Measurements from ENCODE around the gene SLC22A2. TPM values are rescaled to one million over a fixed set of nuclear protein-coding genes. Genes with fewer than 3 reads are reported as not detected.
"Not testable (repeated sequence)": the region's sequence is repeated elsewhere in the genome, so short reads cannot be mapped to it uniquely, and the experiment has no call there.

SLC22A2 gene
- polyA plus RNA-seq (2011; rRNA removed) (not detected in 2 replicates), polyA minus RNA-seq (2011; rRNA and poly(A)+ RNA removed) (not detected in 2 replicates)

DNA sequence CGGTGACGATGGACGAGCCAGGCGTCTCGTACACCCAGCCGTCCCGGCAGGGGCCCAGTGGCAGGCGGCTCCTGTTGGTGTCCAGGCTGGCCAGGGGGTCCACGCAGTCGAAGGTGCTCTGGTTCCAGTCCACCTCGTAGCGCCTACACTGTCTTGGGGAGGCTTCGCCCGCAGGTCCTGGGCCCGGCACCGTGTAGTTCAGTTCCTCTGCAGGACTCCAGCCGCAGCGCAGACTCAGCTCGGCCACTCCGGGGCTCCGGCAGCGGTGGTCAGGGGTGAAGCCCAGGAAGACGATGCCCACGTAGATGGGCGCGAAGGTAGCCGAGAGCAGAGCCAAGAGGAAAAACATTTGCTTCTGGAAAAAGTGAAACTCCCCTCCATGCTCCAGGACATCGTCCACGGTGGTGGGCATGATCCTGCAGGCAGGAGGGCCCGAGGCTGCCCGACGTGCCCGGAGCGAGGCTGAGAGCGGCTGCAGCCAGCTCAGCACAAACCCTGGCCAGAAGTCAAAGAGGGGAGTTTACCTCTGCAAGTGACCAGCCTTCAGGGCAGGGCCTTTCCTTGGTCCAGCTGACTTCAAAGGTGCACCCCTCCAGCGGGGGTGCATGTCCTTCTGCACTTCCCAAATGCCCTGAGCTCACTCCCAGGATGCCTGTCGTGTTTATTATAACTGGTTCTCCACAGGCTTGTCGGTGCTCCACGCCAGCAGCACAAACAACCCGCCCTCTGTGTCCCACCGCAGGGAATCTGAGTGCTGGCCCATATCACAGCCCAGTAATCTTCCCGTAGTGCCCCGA, at the start of gene SLC22A2:
Gene SLC22A2, minus strand, starts transcription at position 476 of the 797 bp plus-strand sequence. Its CDS starts 64 bp downstream, at position 412.
- TF ChIP-seq, protein P1, sequence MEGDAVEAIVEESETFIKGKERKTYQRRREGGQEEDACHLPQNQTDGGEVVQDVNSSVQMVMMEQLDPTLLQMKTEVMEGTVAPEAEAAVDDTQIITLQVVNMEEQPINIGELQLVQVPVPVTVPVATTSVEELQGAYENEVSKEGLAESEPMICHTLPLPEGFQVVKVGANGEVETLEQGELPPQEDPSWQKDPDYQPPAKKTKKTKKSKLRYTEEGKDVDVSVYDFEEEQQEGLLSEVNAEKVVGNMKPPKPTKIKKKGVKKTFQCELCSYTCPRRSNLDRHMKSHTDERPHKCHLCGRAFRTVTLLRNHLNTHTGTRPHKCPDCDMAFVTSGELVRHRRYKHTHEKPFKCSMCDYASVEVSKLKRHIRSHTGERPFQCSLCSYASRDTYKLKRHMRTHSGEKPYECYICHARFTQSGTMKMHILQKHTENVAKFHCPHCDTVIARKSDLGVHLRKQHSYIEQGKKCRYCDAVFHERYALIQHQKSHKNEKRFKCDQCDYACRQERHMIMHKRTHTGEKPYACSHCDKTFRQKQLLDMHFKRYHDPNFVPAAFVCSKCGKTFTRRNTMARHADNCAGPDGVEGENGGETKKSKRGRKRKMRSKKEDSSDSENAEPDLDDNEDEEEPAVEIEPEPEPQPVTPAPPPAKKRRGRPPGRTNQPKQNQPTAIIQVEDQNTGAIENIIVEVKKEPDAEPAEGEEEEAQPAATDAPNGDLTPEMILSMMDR (IDR thresholded peaks at IDR 0.05; ENCODE audit: insufficient read depth, low read depth, low read length) = no peak
- ChIA-PET POLR2A (no interaction called here), CTCF (no interaction called here)
- Histone ChIP-seq H3K27me3 (ENCODE audit: control insufficient read depth, insufficient read depth, low read length) (no peaks in the 10 kb centered on the region), H3K36me3 (ENCODE audit: control insufficient read depth, insufficient read depth, low read length) (no peaks in the 10 kb centered on the region), H3K4me3 (ENCODE audit: low read depth, low read length) (no peak within 1 kb of the TSS)
- DNase-seq (ENCODE audit: low read depth) = no peak

DNA sequence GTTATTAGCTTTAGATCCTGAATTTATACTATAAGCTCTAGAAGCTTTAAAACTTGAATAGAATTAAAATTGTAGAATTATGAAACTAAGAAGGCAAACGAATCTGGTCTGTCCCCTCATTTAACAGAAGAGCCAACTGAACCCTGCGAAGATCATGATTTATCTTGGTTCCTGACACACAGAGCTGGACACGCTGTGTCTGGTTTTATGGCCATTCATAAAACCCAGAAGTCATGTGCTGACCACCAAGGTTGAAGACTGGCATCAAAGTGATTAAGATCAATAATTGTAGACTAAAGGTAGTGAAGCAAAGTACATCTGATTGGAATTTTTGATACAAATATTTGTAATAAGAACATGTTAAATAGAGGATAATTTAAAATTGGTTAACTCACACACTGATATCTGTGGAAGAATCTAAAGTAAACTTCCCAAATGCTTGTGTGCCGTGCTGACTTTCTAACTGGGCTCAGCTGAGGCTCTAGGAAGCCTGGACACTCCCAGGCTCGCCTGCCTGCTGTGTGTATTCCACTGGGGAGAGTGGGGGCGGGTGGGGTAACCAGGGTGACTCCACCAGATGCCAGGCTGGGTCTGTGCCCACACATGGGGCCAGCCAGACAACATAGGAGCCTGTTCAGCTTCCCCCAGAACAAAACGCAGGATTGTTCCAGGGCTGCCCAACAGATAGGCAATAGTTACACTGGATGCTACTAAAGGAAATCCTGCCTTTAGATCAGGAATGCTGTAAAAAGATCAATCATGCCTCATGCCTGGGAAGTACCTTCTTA, 47.5 kb upstream of the SLC22A2 start:
- DNase-seq (ENCODE audit: low read depth) = no peak
- Histone ChIP-seq H3K36me3 (ENCODE audit: control insufficient read depth, insufficient read depth, low read length) (no peaks in the 10 kb centered on the region), H3K27me3 (ENCODE audit: control insufficient read depth, insufficient read depth, low read length) (no peaks in the 10 kb centered on the region), H3K4me3 (ENCODE audit: low read depth, low read length) (no peak overlapping the region)
- ChIA-PET CTCF (no interaction called here), POLR2A (no interaction called here)
- TF ChIP-seq, protein P1 (IDR thresholded peaks at IDR 0.05; ENCODE audit: insufficient read depth, low read depth, low read length) = no peak

DNA sequence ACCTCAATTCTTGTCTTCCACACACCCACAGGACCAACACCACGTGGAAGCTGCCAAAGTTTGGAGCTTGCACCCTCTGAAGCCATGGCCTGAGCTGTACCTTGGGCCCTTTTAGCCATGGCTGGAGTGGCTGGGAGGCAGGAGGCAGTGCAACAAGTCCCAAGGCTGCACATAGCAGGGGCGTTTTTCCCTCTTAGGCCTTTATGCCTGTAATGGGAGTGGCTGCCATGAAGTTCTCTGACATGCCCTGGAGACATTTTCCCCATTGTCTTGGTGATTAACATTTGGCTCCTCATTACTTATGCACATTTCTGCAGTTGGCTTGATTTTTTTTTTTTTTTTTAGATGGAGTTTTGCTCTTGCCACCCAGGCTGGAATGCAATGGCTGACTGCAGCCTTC, 45.2 kb upstream of the SLC22A2 start:
- DNase-seq (ENCODE audit: low read depth) = no peak
- TF ChIP-seq, protein P1 (IDR thresholded peaks at IDR 0.05; ENCODE audit: insufficient read depth, low read depth, low read length) = no peak
- H3K27me3 ChIP-seq (ENCODE audit: control insufficient read depth, insufficient read depth, low read length) = no peaks in the 10 kb centered on the region
- CTCF ChIA-PET = no interaction called here
- no peaks in the 10 kb centered on the region for H3K36me3 ChIP-seq (ENCODE audit: control insufficient read depth, insufficient read depth, low read length)
- H3K4me3 ChIP-seq (ENCODE audit: low read depth, low read length) = no peak overlapping the region
- POLR2A ChIA-PET = no interaction called here

DNA sequence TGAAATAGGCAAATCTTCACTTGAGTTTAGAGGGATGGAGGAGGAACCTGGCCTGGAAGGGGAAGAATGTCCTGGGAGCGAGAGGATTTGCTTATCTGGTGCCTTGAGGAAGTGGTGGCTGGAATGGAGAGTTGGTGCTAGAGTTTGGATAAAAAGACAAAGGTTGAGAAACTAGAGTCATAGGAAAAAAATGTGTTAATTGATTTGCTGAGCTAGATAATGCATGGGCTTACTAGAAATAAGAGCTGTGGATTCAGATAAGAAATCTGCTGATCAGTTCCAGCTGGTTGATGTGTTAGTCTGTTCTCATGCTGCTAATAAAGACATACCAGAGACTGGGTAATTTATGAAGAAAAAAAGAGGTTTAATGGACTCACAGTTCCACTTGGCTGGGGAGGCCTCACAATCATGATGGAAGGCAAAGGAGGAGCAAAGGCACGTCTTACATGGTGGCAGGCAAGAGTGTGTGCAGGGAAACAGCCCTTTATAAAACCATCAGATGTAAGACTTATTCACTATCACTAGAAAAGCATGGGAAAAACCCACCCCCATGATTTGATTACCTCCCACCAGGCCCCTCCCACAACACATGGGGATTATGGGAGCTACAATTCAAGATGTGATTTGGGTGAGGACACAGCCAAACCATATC, 43.9 kb upstream of the SLC22A2 start:
- H3K36me3 ChIP-seq (ENCODE audit: control insufficient read depth, insufficient read depth, low read length); DNase-seq (ENCODE audit: low read depth); H3K27me3 ChIP-seq (ENCODE audit: control insufficient read depth, insufficient read depth, low read length); H3K4me3 ChIP-seq (ENCODE audit: low read depth, low read length); POLR2A ChIA-PET; CTCF ChIA-PET: not testable (repeated sequence)

DNA sequence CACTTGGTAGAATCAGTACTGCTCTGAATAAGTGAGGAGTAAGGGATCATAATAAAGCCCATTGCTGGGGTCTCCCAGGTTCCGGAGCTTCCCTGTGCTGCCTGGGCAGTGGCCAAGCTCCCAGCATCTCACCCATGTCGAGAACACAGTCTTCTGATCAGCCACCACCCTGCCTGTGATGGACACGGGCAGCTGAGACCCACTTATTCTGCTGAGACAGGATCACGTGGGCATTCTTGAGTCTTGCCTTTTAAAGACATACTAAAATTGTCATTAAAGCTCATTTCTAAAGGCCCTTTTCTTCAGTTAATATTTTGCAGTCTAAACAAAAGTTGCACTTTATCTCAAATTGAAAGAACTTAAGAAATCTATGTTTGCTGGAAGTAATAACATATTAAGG, 42.7 kb upstream of the SLC22A2 start:
- ChIA-PET POLR2A (no interaction called here), CTCF (no interaction called here)
- TF ChIP-seq, protein P1 (IDR thresholded peaks at IDR 0.05; ENCODE audit: insufficient read depth, low read depth, low read length) = no peak
- Histone ChIP-seq H3K36me3 (ENCODE audit: control insufficient read depth, insufficient read depth, low read length) (no peaks in the 10 kb centered on the region), H3K27me3 (ENCODE audit: control insufficient read depth, insufficient read depth, low read length) (no peaks in the 10 kb centered on the region), H3K4me3 (ENCODE audit: low read depth, low read length) (no peak overlapping the region)
- no peak for DNase-seq (ENCODE audit: low read depth)

Data from BJ (cell line).